ENCODE data around the gene RLBP1. TPM values are rescaled to one million over a fixed set of nuclear protein-coding genes. Genes with fewer than 3 reads are reported as not detected.

Gene RLBP1
- total RNA-seq, 1 experiment from 2014 or later, result not detected

DNA sequence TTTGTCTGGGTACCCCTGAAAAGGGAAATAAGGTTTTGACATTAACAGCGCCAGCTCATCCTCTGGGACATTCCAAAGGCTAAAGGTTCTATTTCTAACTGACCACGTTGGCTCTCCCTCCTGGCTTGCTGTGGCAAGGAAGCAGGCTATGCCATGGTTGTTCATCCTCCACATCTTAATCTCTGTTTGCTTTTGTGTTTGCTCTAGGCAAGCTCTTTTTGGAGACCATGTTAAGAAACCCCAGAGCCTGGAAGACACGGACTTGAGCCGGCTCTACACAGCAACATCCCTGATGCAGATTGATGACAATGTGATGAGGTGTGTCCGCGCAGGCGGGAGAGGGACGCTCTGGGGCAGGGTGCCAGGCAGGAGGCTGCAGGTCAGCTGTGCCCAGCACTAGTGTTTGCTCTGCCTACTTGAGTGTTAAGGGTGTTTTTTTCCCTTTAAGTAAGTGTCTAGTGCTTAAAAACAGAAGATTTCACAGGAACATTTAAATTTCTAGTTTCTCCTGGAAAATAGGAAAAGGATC, 33.3 kb downstream of the RLBP1 start:
- Mint-ChIP-seq H3K27ac (no peak overlapping the region), H3K27me3 (ENCODE audit: low read depth) (no peaks in the 10 kb centered on the region), H3K4me1 (no peaks in the 10 kb centered on the region), H3K4me3 (no peak overlapping the region), H3K9me3 (no peaks in the 10 kb centered on the region), H3K36me3 (peaks cover 12% of the 10 kb centered on the region; the same call in 1 of the 2 replicates)
- no peak for ATAC-seq
- DNase-seq (ENCODE audit: low spot score), result no peak
- POLR2A ChIA-PET, result no interaction called here
- TF ChIP-seq KAT7 (CRISPR knock-in tag; IDR thresholded peaks at IDR 0.05; ENCODE audit: borderline replicate concordance) (no peak), CBFB (CRISPR knock-in tag; IDR thresholded peaks at IDR 0.05; ENCODE audit: low read depth) (no peak)
- TF ChIP-seq, protein P1, sequence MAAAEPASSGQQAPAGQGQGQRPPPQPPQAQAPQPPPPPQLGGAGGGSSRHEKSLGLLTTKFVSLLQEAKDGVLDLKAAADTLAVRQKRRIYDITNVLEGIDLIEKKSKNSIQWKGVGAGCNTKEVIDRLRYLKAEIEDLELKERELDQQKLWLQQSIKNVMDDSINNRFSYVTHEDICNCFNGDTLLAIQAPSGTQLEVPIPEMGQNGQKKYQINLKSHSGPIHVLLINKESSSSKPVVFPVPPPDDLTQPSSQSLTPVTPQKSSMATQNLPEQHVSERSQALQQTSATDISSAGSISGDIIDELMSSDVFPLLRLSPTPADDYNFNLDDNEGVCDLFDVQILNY (CRISPR knock-in tag; IDR thresholded peaks at IDR 0.05), result no peak
- CTCF ChIA-PET, result interaction anchor here (0.7 to 1.9 kb wide), 3 partner anchors 17 to 130 kb away, joined by 3 to 5 read pairs (median 4); no protein-coding TSS in a partner anchor

DNA sequence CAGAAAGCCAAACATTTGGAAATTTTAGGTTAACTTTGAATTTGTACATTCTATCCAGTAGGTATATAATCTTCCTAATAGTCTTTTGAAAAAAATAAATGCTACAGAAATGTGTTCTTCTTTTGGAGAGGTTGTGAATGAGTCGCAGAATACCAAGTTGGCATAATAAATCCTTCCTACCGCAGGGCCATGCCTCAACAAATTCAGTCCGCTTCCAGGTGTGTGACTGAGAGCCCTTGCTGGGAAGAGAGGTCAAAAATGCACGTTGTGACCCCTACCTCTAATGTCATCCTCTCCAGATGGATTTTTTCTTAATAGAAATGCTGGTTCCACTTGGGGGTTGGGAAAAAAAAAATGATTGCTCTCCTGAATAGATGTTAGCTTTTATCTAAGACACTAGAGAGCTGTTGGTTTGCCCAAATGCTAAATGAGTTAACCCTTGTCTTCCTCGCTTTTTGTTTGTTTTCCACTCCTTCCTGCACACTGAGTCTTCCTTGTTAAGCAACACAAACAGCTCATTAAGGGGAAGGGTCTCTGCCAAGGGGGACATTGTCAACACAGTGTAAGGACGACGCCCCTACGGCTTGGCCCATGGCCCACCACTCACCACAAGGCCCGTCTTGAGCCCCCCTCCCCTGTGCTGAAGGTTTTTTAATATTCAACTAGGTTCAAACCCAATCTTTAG, 33.9 kb downstream of the RLBP1 start:
- no peak for DNase-seq (ENCODE audit: low spot score)
- no peaks in the 10 kb centered on the region for H3K27me3 Mint-ChIP-seq (ENCODE audit: low read depth)
- ATAC-seq, result no peak
- ChIA-PET CTCF (interaction anchor here (1.8 to 2.0 kb wide), 3 partner anchors 10 to 19 kb away, joined by 4 to 7 read pairs (median 5); no protein-coding TSS in a partner anchor), POLR2A (no interaction called here)
- no peak overlapping the region for H3K4me3 Mint-ChIP-seq
- no peaks in the 10 kb centered on the region for H3K9me3 Mint-ChIP-seq
- TF ChIP-seq IRF2 (CRISPR knock-in tag; IDR thresholded peaks at IDR 0.05; ENCODE audit: borderline replicate concordance, low read depth), result no peak
- TF ChIP-seq, protein P2, sequence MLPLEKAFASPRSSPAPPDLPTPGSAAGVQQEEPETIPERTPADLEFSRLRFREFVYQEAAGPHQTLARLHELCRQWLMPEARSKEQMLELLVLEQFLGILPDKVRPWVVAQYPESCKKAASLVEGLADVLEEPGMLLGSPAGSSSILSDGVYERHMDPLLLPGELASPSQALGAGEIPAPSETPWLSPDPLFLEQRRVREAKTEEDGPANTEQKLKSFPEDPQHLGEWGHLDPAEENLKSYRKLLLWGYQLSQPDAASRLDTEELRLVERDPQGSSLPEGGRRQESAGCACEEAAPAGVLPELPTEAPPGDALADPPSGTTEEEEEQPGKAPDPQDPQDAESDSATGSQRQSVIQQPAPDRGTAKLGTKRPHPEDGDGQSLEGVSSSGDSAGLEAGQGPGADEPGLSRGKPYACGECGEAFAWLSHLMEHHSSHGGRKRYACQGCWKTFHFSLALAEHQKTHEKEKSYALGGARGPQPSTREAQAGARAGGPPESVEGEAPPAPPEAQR (CRISPR knock-in tag; IDR thresholded peaks at IDR 0.05), result no peak
- TF ChIP-seq ATF1 (CRISPR knock-in tag; IDR thresholded peaks at IDR 0.05), result no peak
- no peak for TF ChIP-seq SMAD3 (CRISPR knock-in tag; IDR thresholded peaks at IDR 0.05; ENCODE audit: borderline replicate concordance)
- TF ChIP-seq MXD4 (CRISPR knock-in tag; IDR thresholded peaks at IDR 0.05; ENCODE audit: borderline replicate concordance), result no peak
- no peak overlapping the region for H3K27ac Mint-ChIP-seq
- H3K4me1 Mint-ChIP-seq, result no peaks in the 10 kb centered on the region
- peaks cover 8% of the 10 kb centered on the region; the same call in 1 of the 2 replicates for H3K36me3 Mint-ChIP-seq

DNA sequence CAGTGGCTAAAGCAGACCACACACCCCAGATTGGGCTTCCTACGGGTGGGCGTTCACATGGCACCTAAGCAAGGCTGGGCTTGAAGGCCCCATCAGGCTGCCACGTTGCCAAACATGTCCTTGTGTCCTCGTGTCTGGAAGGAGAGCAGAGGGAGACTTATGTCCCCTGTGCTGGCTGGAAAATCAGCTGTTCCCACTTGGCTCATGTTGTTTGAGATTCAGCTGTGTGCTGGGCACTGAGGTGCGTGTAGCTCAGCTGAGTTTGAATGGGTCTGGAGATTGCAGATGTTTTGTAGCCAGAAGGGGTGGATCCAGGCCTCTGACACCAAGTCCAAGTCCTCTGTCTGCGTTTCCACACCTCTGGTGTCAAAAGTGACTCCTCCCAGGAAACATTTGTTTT, 34.6 kb downstream of the RLBP1 start:
- CTCF ChIA-PET, result interaction anchor here (1.9 to 2.0 kb wide), 2 partner anchors 9 to 20 kb away, joined by 4 to 7 read pairs; no protein-coding TSS in a partner anchor
- DNase-seq (ENCODE audit: low spot score), result no peak
- no peak for ATAC-seq
- H3K4me3 Mint-ChIP-seq, result no peak overlapping the region
- no peaks in the 10 kb centered on the region for H3K4me1 Mint-ChIP-seq
- TF ChIP-seq ZNF232 (CRISPR knock-in tag; IDR thresholded peaks at IDR 0.05) (no peak), ESRRA (CRISPR knock-in tag; IDR thresholded peaks at IDR 0.05; ENCODE audit: borderline replicate concordance) (no peak)
- H3K27ac Mint-ChIP-seq, result no peak overlapping the region
- no peaks in the 10 kb centered on the region for H3K27me3 Mint-ChIP-seq (ENCODE audit: low read depth)
- peaks cover 8% of the 10 kb centered on the region; the same call in 1 of the 2 replicates for H3K36me3 Mint-ChIP-seq
- H3K9me3 Mint-ChIP-seq, result no peaks in the 10 kb centered on the region
- POLR2A ChIA-PET, result no interaction called here

DNA sequence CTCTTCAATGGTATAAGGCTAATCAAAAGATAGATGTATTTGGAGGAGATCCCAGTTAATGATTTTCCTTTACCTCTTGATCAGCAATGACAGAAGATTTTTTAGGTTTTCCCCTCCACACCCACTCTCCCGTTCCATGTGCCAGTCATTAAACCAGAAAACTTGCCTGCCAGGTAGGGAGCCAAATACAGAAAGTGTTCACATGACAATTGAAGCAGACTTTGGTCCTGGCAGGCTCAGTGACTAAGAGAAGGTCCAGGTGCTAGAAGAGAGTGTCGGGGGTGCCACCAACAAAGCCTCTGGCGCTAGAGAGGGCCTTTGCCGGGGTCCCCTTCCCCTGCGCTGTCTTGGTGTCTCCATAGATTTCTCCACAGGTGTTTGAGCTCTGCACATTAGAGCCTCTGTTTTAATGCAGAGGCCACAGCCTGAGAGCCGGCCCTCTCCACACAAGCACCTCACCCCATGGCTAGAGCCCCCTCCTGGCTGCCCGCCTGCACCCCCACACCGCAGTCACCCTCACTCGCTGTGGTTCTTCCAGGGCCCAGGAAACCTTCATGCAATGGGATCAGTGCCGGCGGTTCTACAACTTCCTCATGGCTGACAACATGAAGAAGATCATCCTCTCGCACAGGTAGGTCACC, 36.4 kb downstream of the RLBP1 start:
- Mint-ChIP-seq H3K36me3 (0 out of 2 replicates have a peak, but pooled peaks cover 6% of the 10 kb centered on the region), H3K27ac (peak overlapping the region; percentile 33; the same call in 1 of the 2 replicates), H3K4me1 (no peaks in the 10 kb centered on the region), H3K27me3 (ENCODE audit: low read depth) (no peaks in the 10 kb centered on the region), H3K9me3 (no peaks in the 10 kb centered on the region), H3K4me3 (no peak overlapping the region)
- TF ChIP-seq EMX1 (CRISPR knock-in tag; IDR thresholded peaks at IDR 0.05) (no peak), NFE2L1 (CRISPR knock-in tag; IDR thresholded peaks at IDR 0.05) (no peak), TEAD1 (CRISPR knock-in tag; IDR thresholded peaks at IDR 0.05) (no peak), FOXK1 (CRISPR knock-in tag; IDR thresholded peaks at IDR 0.05) (no peak)
- TF ChIP-seq, protein P3, sequence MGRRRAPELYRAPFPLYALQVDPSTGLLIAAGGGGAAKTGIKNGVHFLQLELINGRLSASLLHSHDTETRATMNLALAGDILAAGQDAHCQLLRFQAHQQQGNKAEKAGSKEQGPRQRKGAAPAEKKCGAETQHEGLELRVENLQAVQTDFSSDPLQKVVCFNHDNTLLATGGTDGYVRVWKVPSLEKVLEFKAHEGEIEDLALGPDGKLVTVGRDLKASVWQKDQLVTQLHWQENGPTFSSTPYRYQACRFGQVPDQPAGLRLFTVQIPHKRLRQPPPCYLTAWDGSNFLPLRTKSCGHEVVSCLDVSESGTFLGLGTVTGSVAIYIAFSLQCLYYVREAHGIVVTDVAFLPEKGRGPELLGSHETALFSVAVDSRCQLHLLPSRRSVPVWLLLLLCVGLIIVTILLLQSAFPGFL (CRISPR knock-in tag; IDR thresholded peaks at IDR 0.05; ENCODE audit: borderline replicate concordance), result no peak
- ATAC-seq, result no peak
- ChIA-PET CTCF (interaction anchor here (1.0 to 1.9 kb wide), 4 partner anchors 13 to 127 kb away, joined by 3 to 5 read pairs (median 4); no protein-coding TSS in a partner anchor), POLR2A (no interaction called here)
- no peak for DNase-seq (ENCODE audit: low spot score)
